CD4-positive, alpha-beta T cell treated with Interleukin-4 for 1 hour (primary cell): ENCODE measurements around the gene DNAH9.

Experiments used
- DNase-seq, 2 donors: peaks; one replicate each; pipeline ENCODE4 v3.0.0-alpha.2; 2020 to 2022

DNAH9 gene

GRCh38 chr17:11852231-11852630 lies 254.0 kb downstream of the DNAH9 start:
- no peak for DNase-seq

DNA sequence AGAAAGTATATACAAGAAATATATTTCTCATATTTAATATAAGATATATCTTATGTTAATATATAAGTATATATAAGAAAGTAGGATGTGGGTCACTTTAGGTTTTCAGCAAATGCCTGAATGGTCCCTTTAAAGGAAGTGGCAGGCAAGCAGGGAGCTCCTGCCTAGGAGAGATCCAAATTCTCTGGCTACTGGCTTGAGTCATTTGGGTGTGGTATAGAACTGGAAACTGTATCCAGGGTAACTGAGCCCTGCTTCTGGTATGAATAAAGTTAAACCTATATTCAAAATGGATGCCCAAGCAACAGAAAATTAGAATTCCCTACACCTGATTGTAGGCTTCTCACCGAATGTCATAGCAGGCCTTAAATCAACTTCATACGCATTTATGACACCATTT lies 254.6 kb downstream of the DNAH9 start:
- DNase-seq = no peak

DNA sequence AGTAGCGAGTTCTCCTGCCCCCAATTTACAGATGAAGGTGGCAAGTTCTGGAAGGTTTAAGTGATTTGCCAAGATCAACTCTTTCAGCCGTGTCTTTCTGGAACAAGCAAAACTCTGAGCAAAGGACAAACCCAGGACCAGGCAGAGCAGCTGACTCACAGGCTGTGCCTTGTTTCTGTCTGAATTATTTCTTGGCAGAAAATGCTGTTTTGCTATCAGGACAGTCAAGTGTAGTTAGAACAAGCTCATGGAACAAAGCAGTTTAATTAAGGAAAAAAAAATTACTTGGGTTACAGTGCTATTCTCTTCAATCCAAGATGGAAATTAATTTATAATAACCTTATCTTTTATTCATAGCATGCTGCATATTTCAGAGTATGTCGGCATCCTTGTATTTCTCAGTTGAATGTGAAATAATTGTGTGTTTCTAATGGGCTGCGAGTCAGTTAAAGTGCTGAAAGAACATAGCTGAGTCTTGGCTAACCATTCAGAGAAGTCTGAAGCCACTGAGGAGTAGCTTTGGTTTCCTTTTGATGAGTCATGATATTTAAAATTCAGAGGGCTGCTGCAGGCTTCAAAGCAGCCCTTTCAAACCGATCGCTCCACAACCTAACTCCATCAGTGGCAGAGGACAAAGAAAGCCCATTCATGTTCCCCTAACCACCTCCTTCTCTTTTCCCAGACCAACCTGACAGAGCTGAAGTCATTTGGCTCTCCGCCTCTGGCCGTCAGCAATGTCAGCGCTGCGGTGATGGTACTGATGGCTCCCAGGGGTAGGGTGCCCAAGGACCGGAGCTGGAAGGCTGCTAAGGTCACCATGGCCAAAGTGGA lies 255.3 kb downstream of the DNAH9 start:
- DNase-seq = no peak

DNA sequence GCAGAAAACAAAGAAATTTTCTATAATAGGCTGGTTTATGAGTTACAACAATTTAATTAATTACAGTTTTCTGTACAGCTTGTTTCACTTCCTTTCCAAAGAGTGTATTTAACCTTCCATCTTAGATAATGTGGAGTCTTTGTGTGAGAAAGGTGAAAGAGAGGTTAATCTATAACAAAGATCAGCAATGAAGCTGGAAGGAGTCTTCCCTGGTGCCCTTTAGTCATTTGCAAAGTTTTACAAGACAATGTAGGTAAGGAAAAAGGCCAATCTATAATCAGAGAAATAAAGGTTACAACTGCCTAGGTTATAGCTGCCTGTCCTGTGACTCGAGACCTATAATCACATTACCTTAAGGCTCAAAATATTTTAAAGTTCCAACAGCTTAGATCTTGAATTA lies 257.0 kb downstream of the DNAH9 start:
- DNase-seq = no peak

- no peak for DNase-seq
Measured at GRCh38 chr17:11857006-11857405, 258.7 kb downstream of the DNAH9 start.

- DNase-seq = no peak
Measured at GRCh38 chr17:11869680-11870394, 271.6 kb downstream of the DNAH9 start.

- no peak for DNase-seq
Measured at GRCh38 chr17:11871773-11872172, 273.5 kb downstream of the DNAH9 start.

- DNase-seq = no peak
Measured at GRCh38 chr17:11874756-11875155, 276.5 kb downstream of the DNAH9 start.

- no peak for DNase-seq
Measured at GRCh38 chr17:11880714-11881113, 282.4 kb downstream of the DNAH9 start.

GRCh38 chr17:11882716-11883115 lies 284.4 kb downstream of the DNAH9 start:
- no peak for DNase-seq

DNA sequence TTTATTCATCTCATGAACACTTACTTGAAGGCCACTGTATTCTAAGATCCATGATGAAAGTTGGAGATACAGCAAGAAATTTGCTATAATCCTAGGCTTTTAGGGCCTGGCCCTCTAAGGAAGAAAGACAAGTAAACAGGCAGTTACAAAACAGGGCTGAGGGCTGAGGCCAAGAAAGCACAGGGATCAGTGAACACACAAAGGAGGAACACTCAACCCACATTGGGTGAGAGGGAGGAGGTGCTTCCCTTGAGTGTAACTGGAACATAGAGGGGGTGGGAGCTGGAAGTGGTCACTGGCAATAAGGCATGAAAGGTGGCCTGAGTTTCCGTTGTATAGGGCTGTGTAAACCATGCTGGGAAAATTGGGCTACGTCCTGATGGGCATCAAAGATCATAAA lies 286.8 kb downstream of the DNAH9 start:
- DNase-seq = no peak

DNA sequence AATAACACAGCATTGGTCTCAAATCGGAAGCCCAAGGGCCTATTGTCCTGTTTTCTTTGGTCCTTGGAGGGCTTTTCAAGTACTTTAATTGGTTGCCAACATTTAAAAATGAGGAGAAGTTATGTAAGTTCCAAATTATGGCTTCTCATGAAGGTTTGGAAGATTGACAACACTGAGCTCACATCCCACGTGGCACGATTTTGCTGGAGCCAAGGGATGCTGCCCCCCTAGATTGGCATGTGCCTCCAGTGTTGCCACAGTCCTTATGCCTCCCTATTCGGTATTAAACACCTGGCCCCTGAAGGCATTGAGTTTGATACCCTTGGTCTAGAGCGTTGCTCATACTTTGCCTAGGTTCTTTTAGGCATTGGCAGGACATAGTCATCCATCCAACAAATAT lies 291.0 kb downstream of the DNAH9 start:
- no peak for DNase-seq

GRCh38 chr17:11893862-11894261 lies 295.6 kb downstream of the DNAH9 start:
- no peak for DNase-seq

DNA sequence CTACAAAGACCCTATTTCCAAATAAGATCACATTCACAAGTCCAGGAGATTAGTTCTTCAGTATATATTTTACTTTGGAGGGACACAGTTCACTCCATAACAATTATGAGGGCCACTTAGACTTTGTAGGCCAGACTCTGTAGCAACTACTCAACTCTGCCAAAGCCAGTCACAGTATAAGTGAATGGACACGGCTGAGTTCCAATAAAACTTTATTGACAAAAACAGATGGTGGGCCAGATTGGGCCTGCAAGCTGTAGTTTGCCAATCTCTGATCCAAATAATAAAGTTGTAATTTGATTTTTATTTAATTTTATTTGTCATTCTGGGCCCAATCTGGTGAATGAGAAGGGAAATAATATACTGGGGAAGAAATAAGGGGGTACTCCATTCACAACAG lies 297.9 kb downstream of the DNAH9 start:
- DNase-seq = no peak

DNA sequence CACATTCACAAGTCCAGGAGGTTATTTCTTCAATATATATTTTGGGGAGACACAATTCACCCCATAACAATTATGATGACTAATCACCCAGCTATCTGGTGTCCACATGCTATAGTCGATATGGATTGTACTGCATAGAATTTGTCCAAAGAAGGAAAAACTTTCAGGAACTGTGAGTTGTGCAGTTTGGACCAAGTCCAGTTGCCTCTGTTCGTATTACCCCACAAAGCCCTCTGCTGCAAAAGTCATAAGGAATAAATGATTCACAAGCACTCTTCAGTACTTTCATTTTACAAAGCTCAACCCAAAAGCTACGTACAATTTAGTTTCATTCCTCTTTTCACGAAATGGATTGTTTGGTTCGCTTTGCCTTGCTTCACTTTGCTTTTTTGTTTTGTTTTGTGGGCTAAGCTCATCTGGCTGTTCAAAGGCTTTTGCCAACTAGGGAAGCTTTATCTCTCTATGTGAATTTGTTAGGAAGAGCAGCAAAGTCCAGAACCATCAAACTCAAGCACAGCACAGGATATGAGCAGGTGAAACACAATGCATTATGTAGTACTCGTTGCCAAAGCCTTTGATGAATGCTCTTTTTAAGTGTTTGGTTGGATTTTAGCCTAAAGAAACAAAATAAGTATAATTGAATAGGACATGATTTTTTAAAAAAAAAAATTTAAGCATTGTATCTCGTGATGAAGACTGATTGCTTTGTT lies 300.4 kb downstream of the DNAH9 start:
- no peak for DNase-seq

DNA sequence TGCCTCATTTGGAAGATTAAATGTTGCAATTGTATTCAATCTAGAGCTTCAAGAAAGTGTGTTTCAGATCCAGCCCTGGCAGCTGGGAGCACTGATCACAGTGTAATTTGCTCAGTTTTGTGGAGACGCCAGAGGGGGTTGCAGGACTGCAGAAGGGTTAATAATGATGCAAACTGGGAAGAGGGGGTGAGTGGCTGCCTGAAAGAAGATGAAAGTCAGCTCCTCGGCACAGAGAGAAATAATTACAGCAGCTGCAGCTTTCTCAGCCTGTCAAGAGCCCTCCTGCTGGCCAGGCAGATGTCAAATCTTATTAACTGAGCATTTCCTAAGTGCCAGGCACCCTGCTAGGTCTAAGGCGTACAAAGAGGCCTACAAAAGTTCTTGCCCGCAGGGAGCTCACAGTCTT lies 301.3 kb downstream of the DNAH9 start:
- DNase-seq = no peak

- no peak for DNase-seq
Measured at GRCh38 chr17:11900041-11900476, 301.8 kb downstream of the DNAH9 start.

- DNase-seq = no peak
Measured at GRCh38 chr17:11900655-11901054, 302.4 kb downstream of the DNAH9 start.

DNA sequence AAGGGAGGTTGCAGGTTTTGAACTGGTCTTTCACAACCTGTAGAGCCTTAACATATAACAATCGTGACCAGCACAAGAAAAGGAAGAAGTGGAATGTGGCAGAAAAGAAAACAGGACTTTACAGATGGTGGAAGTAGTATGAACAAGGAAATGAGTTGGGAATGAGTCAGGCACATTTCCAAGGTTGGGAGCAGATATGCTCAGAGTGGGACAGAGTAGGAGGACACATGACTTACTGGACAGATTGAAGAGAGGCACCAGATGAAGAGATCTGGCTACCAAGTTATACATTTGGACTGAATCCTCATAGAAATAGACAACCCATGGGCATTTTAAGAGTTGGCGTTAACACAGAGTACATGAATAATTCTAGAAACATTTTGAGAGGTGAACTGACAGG lies 303.7 kb downstream of the DNAH9 start:
- no peak for DNase-seq

DNA sequence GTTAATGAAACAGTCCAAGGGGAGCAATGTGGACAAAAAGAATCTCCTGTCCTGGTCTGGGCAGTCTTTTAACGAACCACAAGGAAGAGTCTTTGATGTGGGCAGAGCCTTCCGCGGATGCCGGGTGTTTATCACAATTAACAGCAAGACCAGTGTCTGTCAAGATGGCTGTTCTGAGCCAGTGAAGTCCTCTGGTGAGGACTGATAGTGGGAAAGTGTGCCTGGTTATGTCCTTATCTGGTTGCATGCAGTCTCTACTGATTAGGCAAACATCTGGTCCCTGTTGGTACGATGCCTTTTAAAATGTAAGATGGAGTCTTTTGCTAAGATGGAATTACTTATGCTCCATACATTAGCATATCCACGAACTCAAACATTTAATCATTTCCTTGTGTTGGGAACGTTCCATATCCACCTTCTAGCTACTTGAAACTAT lies 310.5 kb downstream of the DNAH9 start:
- no peak for DNase-seq

DNA sequence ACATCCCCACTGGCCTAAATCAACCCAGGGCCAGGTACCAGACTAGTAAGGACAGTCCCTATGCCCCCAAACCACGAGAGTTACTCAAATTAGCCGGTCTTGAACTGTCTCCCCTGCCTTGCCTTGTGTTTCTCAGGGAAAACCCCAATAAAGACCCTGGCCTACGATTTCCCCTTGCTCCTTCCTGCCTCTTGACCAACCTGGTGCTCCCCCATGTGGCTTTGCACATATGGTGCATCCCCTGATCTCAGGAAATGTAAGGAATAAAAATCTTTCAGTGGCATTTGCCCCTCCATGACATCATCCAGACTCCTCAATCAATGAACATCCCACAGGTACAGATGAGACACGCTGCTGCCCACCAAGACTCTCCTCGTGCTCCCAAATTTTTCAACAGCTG lies 311.1 kb downstream of the DNAH9 start:
- no peak for DNase-seq

GRCh38 chr17:11916091-11916490 lies 317.8 kb downstream of the DNAH9 start:
- no peak for DNase-seq

DNA sequence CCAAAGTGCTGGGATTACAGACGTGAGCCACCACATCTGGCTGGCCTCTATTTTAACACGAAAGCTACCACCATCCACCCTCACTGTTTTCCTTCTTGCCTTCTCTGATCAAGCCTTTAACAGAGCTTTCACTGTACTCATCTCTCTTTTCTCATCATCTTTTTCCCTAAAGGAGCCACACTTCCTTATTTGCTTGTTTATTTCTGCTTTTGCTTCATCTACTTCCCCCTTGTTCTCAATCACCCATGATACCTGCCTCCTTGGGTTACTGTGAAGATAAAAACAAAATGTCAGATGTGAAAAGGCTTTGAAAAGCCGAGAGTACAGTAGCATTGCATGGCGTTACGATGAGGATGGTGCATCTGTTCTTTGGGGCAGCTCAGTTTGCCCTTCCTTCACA lies 319.1 kb downstream of the DNAH9 start:
- no peak for DNase-seq

DNA sequence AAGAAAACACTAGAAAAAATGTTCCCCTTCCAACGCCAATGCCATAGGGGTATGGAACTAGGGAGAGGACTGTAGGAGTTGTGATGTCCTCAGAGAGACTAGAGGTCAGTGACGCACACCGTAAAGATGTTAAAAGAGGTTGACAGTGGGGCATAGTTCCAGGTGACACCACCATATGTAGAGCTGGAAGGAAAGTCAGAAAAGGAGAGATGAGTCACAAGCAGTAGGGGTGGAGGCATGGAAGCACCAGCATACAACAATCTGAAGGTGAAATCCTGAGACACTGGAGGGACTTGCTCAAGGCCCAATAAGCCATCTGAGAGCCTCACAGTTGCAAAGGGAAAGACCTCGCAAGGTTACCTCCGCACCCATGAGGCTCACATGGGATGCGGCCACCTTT lies 323.0 kb downstream of the DNAH9 start:
- DNase-seq = no peak
